Right lobe of liver (tissue), 6 donors: Measurements from ENCODE around the gene PRKAB1. TPM values are rescaled to one million over a fixed set of nuclear protein-coding genes. Genes with fewer than 3 reads are reported as not detected.

Experiments used
- ATAC-seq, 4 donors: fragments of 200-7000 bp; cut with Tn5 transposase; one replicate each; pipeline ENCODE4 v1.9.1; 2020; ENCODE audit warnings: mild to moderate bottlenecking in 4 of 4, moderate library complexity in 4 of 4
- DNase-seq, 3 donors: peaks; one replicate each; pipeline ENCODE4 v3.0.0-alpha.2; 2020
- H3K27ac ChIP-seq, 3 donors: fragments of 200-600 bp; one replicate each; pipeline ENCODE4 v1.8.0; 2022
- H3K27me3 ChIP-seq, 2 donors: fragments of 200-600 bp; one replicate each; pipeline ENCODE4 v1.8.0; 2022
- H3K36me3 ChIP-seq, 4 donors: fragments of 200-600 bp; sonication (generic) in 1 of 4; one replicate each; pipeline versions ENCODE4 v1.5.1 to v1.8.0; 2017 to 2022; ENCODE audit warnings: control low read depth in 1 of 4
- H3K4me1 ChIP-seq, 4 donors: fragments of 200-600 bp; sonication (generic) in 1 of 4; one replicate each; pipeline versions ENCODE4 v1.5.1 to v1.8.0; 2017 to 2022; ENCODE audit warnings: control low read depth in 1 of 4
- H3K4me3 ChIP-seq, 3 donors: fragments of 200-600 bp; one replicate each; pipeline ENCODE4 v1.8.0; 2022
- H3K9me3 ChIP-seq, 4 donors: fragments of 200-600 bp; sonication (generic) in 1 of 4; one replicate each; pipeline versions ENCODE4 v1.5.1 to v1.8.0; 2017 to 2022; ENCODE audit warnings: control low read depth in 1 of 4
- CTCF ChIP-seq, 4 donors: fragments of 200-600 bp in 3 of 4; fragments of 450-650 bp in 1 of 4; IDR thresholded peaks; one replicate each; pipeline versions ENCODE4 v1.5.1 to v1.8.0; 2016 to 2022; ENCODE audit warnings: antibody characterized with exemption in 4 of 4, mild to moderate bottlenecking in 2 of 4
- POLR2A ChIP-seq: fragments of 450-650 bp; IDR thresholded peaks from one replicate; pipeline ENCODE4 v1.6.1; 2017; ENCODE audit warnings: antibody characterized with exemption, mild to moderate bottlenecking
- WGBS: methylation state at CpG from one replicate; pipeline ENCODE4 v1.1.6; 2018; ENCODE audit warnings: low coverage, low lambda C conversion rate; ENCODE audit not compliant: insufficient coverage; ENCODE audit errors: missing lambda C conversion rate; 5-methylcytosine and 5-hydroxymethylcytosine counted together
- intact Hi-C, 2 donors: fragments of 100-400 bp; cut with DNase I; formaldehyde crosslinking; loops; one replicate each; pipeline versions ENCODE4 v1.11.2 to v1.14.1; 2022
- microRNA counts: library from miRNA; unstranded; fragments of <30 nt; microRNA quantifications from one replicate; lab custom pipeline; 2016
- microRNA-seq, 2 donors: library from miRNA; unstranded; fragments of <30 nt; microRNA quantifications; one replicate each; pipeline ENCODE4, GENCODE V29; 2019 to 2020
- small RNA-seq, 2 experiments: library from RNA; depleted of rRNA; stranded (forward); fragments of <200 nt; gene quantifications; one replicate each; pipeline ENCODE3, GENCODE V24; 2016
- total RNA-seq, 6 experiments: library from RNA; depleted of rRNA in 2 of 6; stranded (reverse); fragments of >200 nt in 2 of 6; fragmentation: NEBNext Ultra II Directional in 3 of 6; extraction: Animal tissue kit (Norgen Biotek cat#: 25700) in 3 of 6; gene quantifications; one replicate each; pipeline versions ENCODE4 v1.1.0 to v1.2.4, GENCODE V29; 2016 to 2023
- donor health status: DM: no; HTN: yes; CAD: no.
- donor health status: DM: no; HTN: no; CAD: no.
- donor health status: DM: no; HTN: no; CAD: no.
- donor health status: DM: no; HTN: yes; CAD: no.
- donor health status: DM: no; HTN: yes; CAD: no.

PRKAB1 gene
- total RNA-seq, 6 experiments from 2014 or later: 8.2 to 17.1 (median 10.3) TPM

- ATAC-seq (no peak), DNase-seq (no peak)
- H3K4me3 ChIP-seq: no peak overlapping the region
- 97% methylated on average over 7 of the region's 8 CpGs for WGBS
- H3K9me3 ChIP-seq: no peaks in the 10 kb centered on the region
- H3K4me1 ChIP-seq: no peaks in the 10 kb centered on the region
- TF ChIP-seq CTCF (IDR thresholded peaks at IDR 0.05) (no peak), POLR2A (no peak)
- H3K36me3 ChIP-seq: no peaks in the 10 kb centered on the region
- H3K27me3 ChIP-seq: no peaks in the 10 kb centered on the region
- no peak overlapping the region for H3K27ac ChIP-seq
- intact Hi-C loops: no loop called here
These were observed 61.9 kb downstream of the PRKAB1 start for GRCh38 chr12:119729871-119730270.

GRCh38 chr12:119730381-119730780 is 62.4 kb downstream of the PRKAB1 start:
- Histone ChIP-seq H3K4me3 (no peak overlapping the region), H3K9me3 (no peaks in the 10 kb centered on the region), H3K27ac (no peak overlapping the region), H3K36me3 (no peaks in the 10 kb centered on the region), H3K4me1 (no peaks in the 10 kb centered on the region), H3K27me3 (no peaks in the 10 kb centered on the region)
- DNase-seq: no peak
- intact Hi-C loops: no loop called here
- ATAC-seq: peak in 1 of 4 donors; percentile 53
- TF ChIP-seq POLR2A (no peak), CTCF (IDR thresholded peaks at IDR 0.05) (no peak)
- 89% methylated on average over 5 of the region's 13 CpGs for WGBS

MicroRNAs within 50 kb of the gene (microRNA counts, 767-probe panel; counts per million panel counts)
- microRNA hsa-miR-1178 (lab: Ali Mortazavi, UCI): 237 counts per million

Small RNAs within 50 kb of the gene (microRNA-seq; reads per million reads assigned to microRNA genes)
- 0 reads per million in 2 donors for gene MIR1178

Small RNAs within 50 kb of the gene (small RNA-seq; reads per million reads assigned to genes)
- 0 reads per million in 2 experiments for gene RN7SKP197

Other genes starting within 250 kb of the PRKAB1 start
- gene TMEM233, start 74.4 kb upstream of the PRKAB1 start, total RNA-seq: under 1 TPM in 4 of 6 experiments, not detected in 2; 0.09 to 0.40 (median 0.21) TPM
- 10 to 100 TPM in 1 of 6 experiments, 1 to 10 TPM in 5; 1.8 to 12.8 (median 3.3) TPM for gene CIT, start 209.2 kb downstream of the PRKAB1 start, total RNA-seq